PC-9 (cell line): ENCODE results near the gene PLEKHA7. TPM values are rescaled to one million over a fixed set of nuclear protein-coding genes. Genes with fewer than 3 reads are reported as not detected.

ENCODE experiments used
- BruUV-seq: library from RNA; stranded (reverse); fragments of 400-500 nt; replicated peaks from 2 replicates; lab custom pipeline; 2021; lab: Mats Ljungman, UMichigan
- CTCF ChIA-PET: fragments of 300-600 bp; sonication (Branson Sonifier 250); formaldehyde crosslinking; loops from one replicate; lab custom pipeline; 2022; ENCODE audit warnings: antibody characterized with exemption; lab: Charles Lee
- POLR2A ChIA-PET: fragments of 300-600 bp; sonication (Branson Sonifier 250); formaldehyde crosslinking; loops from one replicate; lab custom pipeline; 2022; ENCODE audit warnings: antibody characterized with exemption; ENCODE audit not compliant: unreplicated experiment; lab: Charles Lee
- DNase-seq, 2 experiments: peaks; one replicate each; pipeline versions ENCODE4 v3.0.0 to v3.0.0-alpha.2; 2015 to 2022; ENCODE audit warnings: mixed read lengths in 1 of 2
- H2AFZ ChIP-seq: fragments of 200-600 bp; sonication (generic); 2 replicates; pipeline ENCODE4 v1.8.1; 2017; ENCODE audit warnings: antibody characterized with exemption
- H3F3A ChIP-seq: fragments of 200-600 bp; sonication (generic); 2 replicates; pipeline ENCODE4 v1.8.1; 2017; ENCODE audit warnings: antibody characterized with exemption, mild to moderate bottlenecking, low read depth; ENCODE audit not compliant: insufficient read depth
- H3K27ac ChIP-seq: fragments of 200-600 bp; sonication (generic); 2 replicates; pipeline ENCODE4 v1.6.1; 2016; ENCODE audit warnings: mixed run types
- H3K27me3 ChIP-seq: fragments of 200-600 bp; sonication (generic); 2 replicates; pipeline ENCODE4 v1.6.1; 2016; ENCODE audit warnings: low read depth, mixed run types; ENCODE audit not compliant: insufficient read depth
- H3K36me3 ChIP-seq: fragments of 200-600 bp; sonication (generic); 2 replicates; pipeline ENCODE4 v1.6.1; 2016; ENCODE audit warnings: low read depth, mixed run types
- H3K4me1 ChIP-seq: fragments of 200-600 bp; sonication (generic); replicated peaks from 2 replicates; pipeline ENCODE4 v1.6.1; 2016; ENCODE audit warnings: mixed run types; ENCODE audit not compliant: insufficient read depth
- H3K4me2 ChIP-seq: fragments of 200-600 bp; sonication (generic); 2 replicates; pipeline ENCODE4 v1.6.1; 2017; ENCODE audit warnings: mixed run types
- H3K4me3 ChIP-seq: fragments of 200-600 bp; sonication (generic); 2 replicates; pipeline ENCODE4 v1.6.1; 2016; ENCODE audit warnings: mixed run types
- H3K79me2 ChIP-seq: fragments of 200-600 bp; sonication (generic); 2 replicates; pipeline ENCODE4 v1.6.1; 2017; ENCODE audit warnings: low read depth, mixed run types
- H3K9me2 ChIP-seq: fragments of 200-600 bp; sonication (generic); 2 replicates; pipeline ENCODE4 v1.8.1; 2017; ENCODE audit warnings: mild to moderate bottlenecking; ENCODE audit not compliant: insufficient read depth
- H3K9me3 ChIP-seq: fragments of 200-600 bp; sonication (generic); 2 replicates; pipeline ENCODE4 v1.8.1; 2016; ENCODE audit warnings: low read depth; ENCODE audit not compliant: insufficient read depth
- H4K20me1 ChIP-seq: fragments of 200-600 bp; sonication (generic); 2 replicates; pipeline ENCODE4 v1.8.1; 2017; ENCODE audit not compliant: insufficient read depth
- EZH2 ChIP-seq: fragments of 200-600 bp; sonication (generic); IDR thresholded peaks from 2 replicates; pipeline ENCODE4 v1.8.0; 2017; ENCODE audit warnings: antibody characterized with exemption, low read depth
- intact Hi-C: fragments of 100-400 bp; cut with micrococcal nuclease; formaldehyde crosslinking; loops from one replicate; pipeline ENCODE4 v1.10.0; 2022; ENCODE audit not compliant: unreplicated experiment
- total RNA-seq: library from RNA; stranded (reverse); gene quantifications from 2 replicates; pipeline ENCODE4 v1.2.3, GENCODE V29; 2021
- TF ChIP-seq, protein P1 (sequence below): fragments of 200-600 bp; sonication (generic); conservative IDR thresholded peaks from 2 replicates; pipeline ENCODE4 v1.6.1; 2017; ENCODE audit warnings: mixed run types, antibody characterized with exemption, mild to moderate bottlenecking, moderate library complexity

PLEKHA7 gene
- total RNA-seq, 1 experiment from 2014 or later = 26.9 TPM

DNA sequence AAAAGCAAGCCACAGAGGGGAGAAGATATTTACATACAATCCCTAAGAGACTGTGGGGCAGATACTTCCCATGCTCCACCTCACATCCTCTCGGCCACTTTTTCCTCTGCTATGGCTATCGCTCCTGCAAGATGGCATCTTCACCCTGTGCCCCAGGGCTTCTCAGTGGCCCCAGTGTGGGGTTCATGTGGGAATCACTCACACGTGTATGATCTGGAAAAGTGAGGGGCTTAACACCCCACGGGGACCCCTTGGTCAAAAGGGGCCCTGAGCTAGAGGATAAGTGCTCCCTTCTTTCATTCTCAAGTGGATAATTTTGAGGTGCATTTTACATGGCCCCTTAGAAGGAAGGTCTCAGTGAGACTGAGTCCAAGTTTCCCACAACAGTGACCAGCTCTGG, 247.1 kb downstream of the PLEKHA7 start:
- H3K36me3 ChIP-seq = no peaks in the 10 kb centered on the region
- no peak overlapping the region for H3K4me3 ChIP-seq
- BruUV-seq = no TSS peak
- H4K20me1 ChIP-seq = no peaks in the 10 kb centered on the region
- DNase-seq = no peak
- H3K4me1 ChIP-seq = no peaks in the 10 kb centered on the region
- H3K9me3 ChIP-seq = no peaks in the 10 kb centered on the region
- POLR2A ChIA-PET = no interaction called here
- CTCF ChIA-PET = no interaction called here
- H2AFZ ChIP-seq = no peak overlapping the region
- intact Hi-C loops = no loop called here
- TF ChIP-seq, protein P1, sequence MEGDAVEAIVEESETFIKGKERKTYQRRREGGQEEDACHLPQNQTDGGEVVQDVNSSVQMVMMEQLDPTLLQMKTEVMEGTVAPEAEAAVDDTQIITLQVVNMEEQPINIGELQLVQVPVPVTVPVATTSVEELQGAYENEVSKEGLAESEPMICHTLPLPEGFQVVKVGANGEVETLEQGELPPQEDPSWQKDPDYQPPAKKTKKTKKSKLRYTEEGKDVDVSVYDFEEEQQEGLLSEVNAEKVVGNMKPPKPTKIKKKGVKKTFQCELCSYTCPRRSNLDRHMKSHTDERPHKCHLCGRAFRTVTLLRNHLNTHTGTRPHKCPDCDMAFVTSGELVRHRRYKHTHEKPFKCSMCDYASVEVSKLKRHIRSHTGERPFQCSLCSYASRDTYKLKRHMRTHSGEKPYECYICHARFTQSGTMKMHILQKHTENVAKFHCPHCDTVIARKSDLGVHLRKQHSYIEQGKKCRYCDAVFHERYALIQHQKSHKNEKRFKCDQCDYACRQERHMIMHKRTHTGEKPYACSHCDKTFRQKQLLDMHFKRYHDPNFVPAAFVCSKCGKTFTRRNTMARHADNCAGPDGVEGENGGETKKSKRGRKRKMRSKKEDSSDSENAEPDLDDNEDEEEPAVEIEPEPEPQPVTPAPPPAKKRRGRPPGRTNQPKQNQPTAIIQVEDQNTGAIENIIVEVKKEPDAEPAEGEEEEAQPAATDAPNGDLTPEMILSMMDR = no peak
- no peak for TF ChIP-seq EZH2
- H3K27me3 ChIP-seq = no peaks in the 10 kb centered on the region
- no peaks in the 10 kb centered on the region for H3K9me2 ChIP-seq
- no peaks in the 10 kb centered on the region for H3K79me2 ChIP-seq
- H3K4me2 ChIP-seq = no peak overlapping the region
- H3K27ac ChIP-seq = no peak overlapping the region
- H3F3A ChIP-seq = no peaks in the 10 kb centered on the region

DNA sequence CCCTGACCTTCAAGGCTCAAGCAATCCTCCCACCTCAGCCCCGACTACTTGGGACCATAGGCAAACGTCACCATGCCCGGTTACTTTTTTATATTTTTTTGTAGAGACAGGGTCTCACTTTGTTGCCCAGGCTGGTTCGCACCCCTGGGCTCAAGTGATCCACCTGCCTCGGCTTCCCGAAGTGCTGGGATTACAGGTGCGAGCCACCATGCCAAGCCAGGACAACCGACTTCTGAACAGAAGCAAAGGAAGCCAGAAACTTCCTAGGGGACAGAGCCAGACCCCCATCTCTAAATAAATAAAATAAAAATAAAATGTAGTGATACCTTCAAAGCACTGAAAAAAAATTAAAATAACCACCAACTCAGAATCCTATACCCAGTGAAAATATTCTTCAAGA, 249.3 kb downstream of the PLEKHA7 start:
- no peaks in the 10 kb centered on the region for H4K20me1 ChIP-seq
- H3K4me1 ChIP-seq = no peaks in the 10 kb centered on the region
- ChIA-PET POLR2A (no interaction called here), CTCF (interaction anchor here (0.6 kb wide), 1 partner anchor 1370 kb away, joined by 6 read pairs; no protein-coding TSS in a partner anchor)
- no peaks in the 10 kb centered on the region for H3K9me3 ChIP-seq
- H3K9me2 ChIP-seq = no peaks in the 10 kb centered on the region
- DNase-seq = no peak
- H2AFZ ChIP-seq = no peak overlapping the region
- intact Hi-C loops = no loop called here
- H3K4me3 ChIP-seq = no peak overlapping the region
- no peaks in the 10 kb centered on the region for H3K79me2 ChIP-seq
- H3K27me3 ChIP-seq = no peaks in the 10 kb centered on the region
- no peaks in the 10 kb centered on the region for H3K36me3 ChIP-seq
- H3F3A ChIP-seq = no peaks in the 10 kb centered on the region
- H3K27ac ChIP-seq = no peak overlapping the region
- no peak for TF ChIP-seq EZH2
- TF ChIP-seq, protein P1 = no peak
- H3K4me2 ChIP-seq = no peak overlapping the region
- no TSS peak for BruUV-seq

- intact Hi-C loops = no loop called here
- H3K4me1 ChIP-seq = no peaks in the 10 kb centered on the region
- H3K27ac ChIP-seq = no peak overlapping the region
- no peak overlapping the region for H3K4me2 ChIP-seq
- H3K79me2 ChIP-seq = no peaks in the 10 kb centered on the region
- DNase-seq = no peak
- H2AFZ ChIP-seq = no peak overlapping the region
- TF ChIP-seq, protein P1 = no peak
- TF ChIP-seq EZH2 = no peak
- no peaks in the 10 kb centered on the region for H3K9me3 ChIP-seq
- no peaks in the 10 kb centered on the region for H3K36me3 ChIP-seq
- H3K9me2 ChIP-seq = no peaks in the 10 kb centered on the region
- H3K4me3 ChIP-seq = no peak overlapping the region
- no peaks in the 10 kb centered on the region for H3K27me3 ChIP-seq
- no peaks in the 10 kb centered on the region for H3F3A ChIP-seq
- BruUV-seq = no TSS peak
- H4K20me1 ChIP-seq = no peaks in the 10 kb centered on the region
- POLR2A ChIA-PET = no interaction called here
- CTCF ChIA-PET = no interaction called here
Measured at GRCh38 chr11:16763746-16764145, 250.5 kb downstream of the PLEKHA7 start.
